ENCODE data around the gene OSBPL3. TPM values are rescaled to one million over a fixed set of nuclear protein-coding genes. Genes with fewer than 3 reads are reported as not detected.

Gene OSBPL3
- total RNA-seq, 1 experiment from 2014 or later = 32.8 TPM

DNA sequence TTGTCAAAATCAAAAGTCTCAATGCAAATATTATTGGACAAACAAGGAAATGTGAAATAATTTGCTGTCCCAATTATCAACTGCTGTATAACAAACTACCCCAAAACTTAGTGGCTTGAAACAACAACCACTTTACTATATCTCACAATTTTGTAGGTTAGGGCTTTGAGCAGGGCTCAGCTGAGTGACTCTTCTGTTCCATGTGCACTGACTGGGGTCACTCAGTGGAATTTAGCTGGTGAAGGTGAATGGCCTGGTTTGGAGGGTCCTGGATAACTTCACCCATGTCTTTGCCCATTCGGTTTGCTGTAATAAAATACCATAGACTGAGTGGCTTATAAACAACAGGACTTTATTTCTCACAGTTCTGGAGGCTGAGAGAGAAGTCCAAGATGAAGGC is 219.0 kb downstream of the OSBPL3 start:
- no peaks in the 10 kb centered on the region for H3K27me3 ChIP-seq
- peaks cover 21% of the 10 kb centered on the region for H3K4me1 ChIP-seq
- no peak overlapping the region for H3K27ac ChIP-seq
- no peaks in the 10 kb centered on the region for H3K9me3 ChIP-seq (replicated peaks)
- no peak for DNase-seq
- no peak overlapping the region for H3K4me3 ChIP-seq
- H3K36me3 ChIP-seq = no peaks in the 10 kb centered on the region

DNA sequence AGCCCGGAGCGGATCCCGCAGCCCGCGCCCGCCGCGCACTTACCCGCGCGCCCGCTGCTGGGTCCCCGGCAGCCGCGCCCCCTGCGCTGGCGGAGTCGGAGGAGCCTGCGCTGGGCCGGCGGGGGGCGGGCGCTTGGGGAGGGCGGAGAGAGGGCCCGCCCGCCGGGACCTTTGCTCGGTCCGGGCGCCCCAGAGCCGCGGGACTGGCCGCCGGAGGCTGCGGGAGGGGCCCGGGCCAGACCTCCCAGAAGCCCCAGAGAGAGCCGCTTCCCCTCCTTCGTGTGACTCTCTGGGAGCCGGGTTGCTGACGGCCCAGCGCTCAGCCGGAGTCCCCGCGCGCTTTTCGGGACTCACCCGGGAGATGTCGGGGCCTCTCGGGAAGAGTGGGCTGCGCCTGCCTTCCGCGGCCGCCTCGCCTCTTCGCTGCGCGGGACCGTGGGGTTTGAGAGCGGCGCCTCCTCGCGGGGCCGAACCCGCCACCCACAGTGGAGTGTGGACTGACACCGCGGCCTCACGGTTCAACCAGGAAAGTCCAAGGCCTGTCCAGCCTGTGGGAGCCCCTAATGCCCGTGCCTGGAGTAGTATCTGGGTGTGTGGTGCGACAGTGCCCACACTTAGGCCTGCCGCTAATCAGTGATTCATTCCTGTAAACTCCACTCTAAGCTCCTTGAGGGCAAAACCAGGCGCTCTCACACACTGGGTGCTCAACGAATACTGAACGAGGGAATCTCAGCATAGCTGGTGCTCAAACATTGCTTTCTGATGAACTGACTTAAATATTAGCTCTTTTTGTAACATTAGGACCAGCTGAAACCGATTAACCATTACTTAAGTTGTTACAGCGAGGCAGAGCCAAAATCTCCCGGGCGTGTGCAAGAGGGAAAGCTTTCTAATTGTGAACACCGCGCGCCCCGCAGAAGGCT is 222.4 kb downstream of the OSBPL3 start, which contains the start of gene GSDME:
Gene GSDME (minus strand): TSS at position 112 of the 923 bp plus-strand sequence. CDS start 7,690 bp downstream, outside the sequence.
- DNase-seq = peak; percentile 72 to 75
- Histone ChIP-seq H3K9me3 (replicated peaks) (no peaks in the 10 kb centered on the region), H3K4me1 (peaks cover 17% of the 10 kb centered on the region), H3K36me3 (no peaks in the 10 kb centered on the region), H3K27me3 (no peaks in the 10 kb centered on the region), H3K27ac (peak within 1 kb of the TSS; percentile 83), H3K4me3 (peak within 1 kb of the TSS; percentile 78)

DNA sequence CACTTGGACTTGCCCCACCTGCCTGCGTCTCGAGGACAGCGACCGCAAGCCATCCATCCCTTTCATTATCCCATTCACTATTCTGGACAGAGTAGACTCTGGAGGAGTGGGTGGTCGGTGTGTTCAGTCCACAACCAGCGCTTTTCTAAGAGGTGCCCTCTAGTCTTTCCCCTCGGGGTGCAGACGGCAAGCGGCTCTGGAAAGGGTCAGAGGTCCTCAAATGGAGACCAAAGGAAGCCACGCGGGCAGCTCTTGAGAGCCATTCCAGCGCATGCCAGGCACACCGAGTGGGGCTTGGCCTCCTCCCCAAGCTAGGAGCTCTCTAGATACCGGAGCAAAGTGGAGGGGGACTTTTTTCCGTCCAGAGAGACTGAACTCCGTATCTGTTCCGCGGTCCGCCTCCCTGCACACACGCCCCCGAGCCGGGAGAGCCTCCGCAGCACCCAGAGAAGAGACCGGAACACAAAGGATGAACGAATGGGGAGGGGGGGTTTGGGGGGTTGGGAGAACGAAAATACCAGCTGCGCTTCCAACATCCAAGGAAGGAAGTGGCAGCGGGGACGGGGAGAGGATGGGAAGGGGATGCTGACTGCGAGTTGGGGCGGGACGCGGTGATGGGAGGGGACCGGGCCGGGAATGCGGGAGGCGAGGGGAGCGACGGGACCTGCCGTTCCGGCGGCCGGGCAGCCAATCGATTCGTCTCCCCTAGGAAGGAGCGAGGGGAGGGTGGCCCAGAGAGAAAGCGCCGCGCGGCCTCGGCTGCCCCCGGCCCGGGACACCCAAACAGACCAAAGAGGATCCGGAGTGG is 223.2 kb downstream of the OSBPL3 start:
- DNase-seq = peak; percentile 75 to 81
- H3K4me3 ChIP-seq = peak overlapping the region; percentile 78
- peak overlapping the region; percentile 83 for H3K27ac ChIP-seq
- H3K9me3 ChIP-seq (replicated peaks) = no peaks in the 10 kb centered on the region
- H3K27me3 ChIP-seq = no peaks in the 10 kb centered on the region
- H3K36me3 ChIP-seq = no peaks in the 10 kb centered on the region
- H3K4me1 ChIP-seq = peaks cover 17% of the 10 kb centered on the region

DNA sequence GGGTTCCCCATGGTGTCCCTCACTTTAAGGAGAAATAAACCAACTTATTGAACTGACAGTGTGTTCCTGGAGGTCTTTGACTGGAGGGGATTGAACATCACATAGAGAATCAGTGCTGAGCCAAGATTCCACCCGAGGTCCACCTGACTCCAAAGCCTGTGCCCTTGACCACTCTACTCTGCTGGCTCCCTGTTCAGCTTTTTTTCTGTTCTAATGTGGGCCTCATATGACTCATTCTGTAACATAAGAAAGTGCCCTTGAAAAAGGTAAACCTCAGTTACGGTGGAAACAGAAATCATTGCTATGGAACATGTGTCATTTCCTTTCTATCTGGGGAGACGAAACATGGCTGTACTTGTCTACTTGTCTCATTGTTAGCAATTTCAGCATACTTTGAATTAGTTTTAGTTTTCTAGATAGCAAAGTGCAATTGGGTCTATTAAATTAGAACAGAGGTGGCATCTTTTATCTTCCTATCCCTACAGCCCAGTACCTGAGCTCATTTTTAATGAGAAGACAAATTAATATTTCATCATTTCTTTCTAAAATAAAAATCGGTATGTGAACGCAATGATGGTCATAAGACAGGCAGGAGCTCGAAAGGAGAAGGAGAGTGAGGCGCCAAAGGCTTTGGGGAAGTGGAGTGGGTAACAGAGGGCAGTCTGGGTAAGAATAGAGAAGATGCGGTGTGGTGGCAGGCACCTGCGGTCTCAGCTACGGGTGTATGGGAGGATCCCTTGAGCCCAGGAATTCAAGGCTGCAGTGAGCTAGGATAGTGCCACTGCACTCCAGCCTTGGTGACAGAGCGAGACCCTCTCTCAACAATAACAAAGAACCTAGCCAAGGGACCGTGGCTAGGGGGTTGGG is 224.2 kb downstream of the OSBPL3 start:
- Histone ChIP-seq H3K36me3 (no peaks in the 10 kb centered on the region), H3K4me1 (peaks cover 17% of the 10 kb centered on the region), H3K4me3 (peak overlapping the region; percentile 78), H3K27ac (peak overlapping the region; percentile 83), H3K9me3 (replicated peaks) (no peaks in the 10 kb centered on the region), H3K27me3 (no peaks in the 10 kb centered on the region)
- peak in 1 of 2 experiments; percentile 23 for DNase-seq

DNA sequence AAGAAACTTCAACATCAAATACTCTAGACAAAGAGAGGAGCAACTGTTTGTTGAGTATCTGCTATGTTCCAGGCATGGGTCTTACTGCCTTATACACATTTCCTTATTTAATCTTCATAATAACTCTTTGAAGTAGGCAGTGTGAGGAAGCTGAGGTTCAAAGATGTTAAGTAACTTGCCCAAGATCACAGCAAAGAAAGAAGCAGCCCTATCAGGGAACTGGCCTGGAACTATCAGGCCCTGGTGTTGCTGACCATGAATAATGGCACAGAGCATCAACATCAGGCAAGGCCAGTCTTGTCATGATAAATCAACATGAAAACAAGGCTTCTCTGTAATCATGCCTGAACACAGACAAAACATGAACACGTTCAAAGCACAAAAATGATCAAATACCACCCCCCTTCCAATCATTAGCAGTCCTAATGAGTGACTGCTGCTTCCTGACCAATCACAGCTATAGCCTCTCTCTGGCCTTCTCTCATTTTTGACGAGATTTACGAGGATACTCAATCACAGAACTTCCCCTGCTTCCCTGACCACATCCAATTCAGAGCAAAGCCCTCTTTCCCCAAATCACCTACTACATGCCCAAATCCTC is 225.0 kb downstream of the OSBPL3 start:
- no peak overlapping the region for H3K27ac ChIP-seq
- H3K4me1 ChIP-seq = peaks cover 17% of the 10 kb centered on the region
- DNase-seq = no peak
- H3K4me3 ChIP-seq = no peak overlapping the region
- no peaks in the 10 kb centered on the region for H3K27me3 ChIP-seq
- H3K36me3 ChIP-seq = no peaks in the 10 kb centered on the region
- H3K9me3 ChIP-seq (replicated peaks) = no peaks in the 10 kb centered on the region

DNA sequence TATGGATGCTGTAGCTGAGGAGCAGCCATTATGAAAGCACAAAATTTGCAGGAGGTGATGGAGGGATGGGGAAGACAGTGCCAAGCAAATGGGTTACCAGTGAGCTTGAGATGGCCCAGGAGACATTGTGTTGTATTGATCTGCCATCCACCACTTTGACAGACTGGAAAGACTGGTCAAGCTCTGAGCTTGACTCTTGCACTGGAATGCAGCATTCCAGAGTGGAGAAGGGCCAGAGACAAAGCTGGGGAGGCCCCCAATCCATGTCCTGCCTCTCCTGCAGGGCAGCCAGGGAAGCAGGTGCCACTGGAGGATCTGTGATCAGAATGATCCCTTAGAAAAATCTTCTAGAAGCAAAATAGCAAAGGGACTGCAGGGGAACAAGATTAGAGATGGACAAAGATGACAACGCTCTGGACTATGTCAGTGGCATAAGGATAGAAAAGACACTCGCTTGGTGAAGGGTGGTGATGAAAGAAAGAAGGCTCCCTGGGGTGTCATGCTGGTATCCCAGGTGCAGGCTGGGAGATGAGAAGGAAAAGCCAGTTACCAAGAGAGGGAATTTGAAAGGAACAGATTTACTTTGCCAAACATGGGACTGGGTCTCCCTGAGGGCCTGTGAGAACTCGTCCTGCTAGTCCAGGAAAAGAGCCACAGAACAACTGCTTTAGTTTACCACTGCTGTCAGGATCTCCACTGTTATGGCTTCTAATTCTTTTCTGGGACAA is 227.7 kb downstream of the OSBPL3 start:
- H3K36me3 ChIP-seq = no peaks in the 10 kb centered on the region
- no peaks in the 10 kb centered on the region for H3K9me3 ChIP-seq (replicated peaks)
- no peak overlapping the region for H3K27ac ChIP-seq
- peaks cover 12% of the 10 kb centered on the region; the same call in 1 of the 2 replicates for H3K4me1 ChIP-seq
- no peaks in the 10 kb centered on the region for H3K27me3 ChIP-seq
- no peak for DNase-seq
- H3K4me3 ChIP-seq = no peak overlapping the region

DNA sequence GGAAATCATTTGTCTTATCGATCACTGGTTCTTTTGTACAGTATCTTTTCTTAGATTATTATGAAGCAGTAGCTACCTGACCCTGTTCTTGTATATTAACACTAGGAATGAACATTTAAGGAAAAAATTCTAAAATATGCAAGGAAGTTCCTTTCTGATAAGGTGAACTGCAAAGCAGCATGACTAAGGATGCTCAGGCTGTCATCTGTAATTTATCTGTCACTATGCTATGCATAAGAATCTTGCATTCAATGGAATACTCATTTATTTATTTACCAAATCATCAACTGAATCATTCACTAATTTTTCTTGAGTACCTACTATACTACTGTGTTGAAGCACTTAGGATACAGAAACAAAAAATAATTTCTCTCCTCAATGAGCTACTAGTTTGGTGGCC is 228.5 kb downstream of the OSBPL3 start:
- DNase-seq = no peak
- no peak overlapping the region for H3K4me3 ChIP-seq
- H3K9me3 ChIP-seq (replicated peaks) = no peaks in the 10 kb centered on the region
- H3K27me3 ChIP-seq = no peaks in the 10 kb centered on the region
- no peaks in the 10 kb centered on the region for H3K36me3 ChIP-seq
- H3K27ac ChIP-seq = no peak overlapping the region
- H3K4me1 ChIP-seq = peaks cover 12% of the 10 kb centered on the region; the same call in 1 of the 2 replicates

DNA sequence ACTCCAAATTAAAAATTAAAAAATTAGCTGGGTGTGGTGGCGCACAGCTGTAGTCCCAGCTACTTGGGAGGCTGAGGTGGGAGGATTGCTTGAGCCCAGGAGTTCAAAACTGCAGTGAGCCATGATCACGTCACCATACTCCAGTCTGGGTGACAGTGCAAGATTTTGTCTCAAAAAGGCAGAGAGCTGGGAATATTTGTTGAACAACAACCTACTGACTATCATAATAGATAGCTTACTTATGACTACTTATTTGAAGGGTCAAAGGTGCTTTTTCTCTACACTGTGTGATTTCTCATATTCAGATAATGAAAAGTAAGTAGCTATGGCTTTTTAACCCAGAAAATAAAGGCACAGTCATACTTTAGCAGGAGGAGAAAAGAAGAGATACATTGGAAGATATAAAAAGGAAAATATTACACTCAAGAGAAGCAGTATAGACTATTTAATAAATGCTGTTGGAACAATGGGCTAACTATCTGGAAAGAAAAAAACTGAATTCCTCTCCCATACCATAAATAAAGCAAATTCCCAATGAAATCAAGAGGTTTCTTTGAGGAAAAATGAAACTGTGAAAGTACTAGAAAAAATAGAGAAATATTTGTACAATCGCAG is 229.4 kb downstream of the OSBPL3 start:
- H3K27ac ChIP-seq = no peak overlapping the region
- no peaks in the 10 kb centered on the region for H3K9me3 ChIP-seq (replicated peaks)
- no peak overlapping the region for H3K4me3 ChIP-seq
- DNase-seq = no peak
- H3K27me3 ChIP-seq = no peaks in the 10 kb centered on the region
- H3K4me1 ChIP-seq = peaks cover 4% of the 10 kb centered on the region; the same call in 1 of the 2 replicates
- no peaks in the 10 kb centered on the region for H3K36me3 ChIP-seq

DNA sequence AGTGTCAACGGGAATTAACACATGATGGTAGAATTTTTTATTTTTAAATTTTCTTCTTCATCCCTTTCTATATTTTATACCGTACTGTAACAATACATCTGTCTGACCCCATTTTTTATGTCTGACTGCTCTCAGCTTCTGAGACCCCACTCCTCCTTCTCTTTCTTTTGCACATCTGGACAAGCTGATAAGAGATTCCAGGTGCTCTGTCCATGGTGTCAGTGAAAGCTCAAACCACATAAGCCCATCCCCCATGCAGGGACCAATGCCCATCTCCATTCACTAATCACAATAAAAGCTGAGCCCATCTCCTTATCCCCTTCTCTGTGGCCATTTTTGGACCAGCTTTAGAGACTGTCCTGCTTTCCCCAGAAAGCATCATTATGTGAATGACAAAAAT is 231.5 kb downstream of the OSBPL3 start:
- Histone ChIP-seq H3K9me3 (replicated peaks) (no peaks in the 10 kb centered on the region), H3K36me3 (no peaks in the 10 kb centered on the region), H3K27me3 (no peaks in the 10 kb centered on the region), H3K27ac (no peak overlapping the region), H3K4me3 (no peak overlapping the region), H3K4me1 (no peaks in the 10 kb centered on the region)
- DNase-seq = no peak

Other genes with a start within 250 kb of the OSBPL3 start
- gene GSDME, start 222.7 kb downstream of the OSBPL3 start, total RNA-seq (2014; rRNA removed; shearing (Covaris generic)) = 21.6 and 24.4 TPM in 2 replicates
- gene CYCS, start 145.1 kb upstream of the OSBPL3 start, total RNA-seq (2014; rRNA removed; shearing (Covaris generic)) = 337 and 376 TPM in 2 replicates
- not detected in 2 replicates for gene NPVF, start 248.3 kb upstream of the OSBPL3 start, total RNA-seq (2014; rRNA removed; shearing (Covaris generic))

All from SJCRH30 (cell line).